Neural progenitor cell (in vitro differentiated cells): ENCODE results near the gene PLD5.

Experiments used
- EZH2 ChIP-seq: fragments of 200-600 bp; sonication (generic); IDR thresholded peaks from 2 replicates; pipeline ENCODE4 v1.6.1; 2017; ENCODE audit warnings: antibody characterized with exemption, mild to moderate bottlenecking, moderate library complexity
- TF ChIP-seq, protein P1 (sequence below): fragments of 200-600 bp; sonication (generic); IDR thresholded peaks from 2 replicates; pipeline ENCODE4 v1.5.1; 2017; ENCODE audit warnings: antibody characterized with exemption, mild to moderate bottlenecking

DNA sequence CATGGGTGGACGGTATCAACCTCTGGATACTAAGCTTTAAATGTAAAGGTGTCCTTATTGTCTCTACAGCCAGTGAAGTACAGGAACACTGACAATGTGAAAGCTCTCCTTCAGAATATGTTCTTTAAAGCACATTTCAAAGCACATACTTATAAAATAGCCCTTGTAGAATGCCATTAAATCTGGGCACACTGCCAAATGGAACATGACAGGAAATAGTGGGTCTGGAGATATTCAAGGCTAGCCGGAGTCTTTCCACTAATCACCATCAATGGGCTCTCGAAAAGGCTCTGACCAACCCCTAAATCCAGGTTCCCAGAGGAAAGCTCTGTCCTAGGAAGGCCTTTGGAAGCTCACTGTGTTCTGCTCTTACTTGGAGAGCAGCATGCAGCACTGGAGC, 46.6 kb downstream of the PLD5 start:
- TF ChIP-seq, protein P1, sequence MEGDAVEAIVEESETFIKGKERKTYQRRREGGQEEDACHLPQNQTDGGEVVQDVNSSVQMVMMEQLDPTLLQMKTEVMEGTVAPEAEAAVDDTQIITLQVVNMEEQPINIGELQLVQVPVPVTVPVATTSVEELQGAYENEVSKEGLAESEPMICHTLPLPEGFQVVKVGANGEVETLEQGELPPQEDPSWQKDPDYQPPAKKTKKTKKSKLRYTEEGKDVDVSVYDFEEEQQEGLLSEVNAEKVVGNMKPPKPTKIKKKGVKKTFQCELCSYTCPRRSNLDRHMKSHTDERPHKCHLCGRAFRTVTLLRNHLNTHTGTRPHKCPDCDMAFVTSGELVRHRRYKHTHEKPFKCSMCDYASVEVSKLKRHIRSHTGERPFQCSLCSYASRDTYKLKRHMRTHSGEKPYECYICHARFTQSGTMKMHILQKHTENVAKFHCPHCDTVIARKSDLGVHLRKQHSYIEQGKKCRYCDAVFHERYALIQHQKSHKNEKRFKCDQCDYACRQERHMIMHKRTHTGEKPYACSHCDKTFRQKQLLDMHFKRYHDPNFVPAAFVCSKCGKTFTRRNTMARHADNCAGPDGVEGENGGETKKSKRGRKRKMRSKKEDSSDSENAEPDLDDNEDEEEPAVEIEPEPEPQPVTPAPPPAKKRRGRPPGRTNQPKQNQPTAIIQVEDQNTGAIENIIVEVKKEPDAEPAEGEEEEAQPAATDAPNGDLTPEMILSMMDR = no peak
- TF ChIP-seq EZH2 = no peak
